Spleen (tissue), 7 donors: ENCODE results near the gene HOXC5.

Experiments used
- POLR2A ChIP-seq, 3 donors: fragments of 450-650 bp; IDR thresholded peaks; one replicate each; pipeline ENCODE4 v1.5.1; 2017; ENCODE audit warnings: antibody characterized with exemption in 3 of 3, mild to moderate bottlenecking in 1 of 3
- TF ChIP-seq, protein P1 (sequence below), 11 experiments: fragments of 200-600 bp in 7 of 11; fragments of 450-650 bp in 4 of 11; sonication (generic) in 4 of 11; IDR thresholded peaks in 8 of 11; conservative IDR thresholded peaks in 3 of 11; 1 replicate in 7 of 11; 2 replicates in 4 of 11; pipeline versions ENCODE4 v1.4.0 to v1.8.0; 2016 to 2021; ENCODE audit warnings: antibody characterized with exemption in 11 of 11, inconsistent platforms in 4 of 11, mild to moderate bottlenecking in 1 of 11
- donor health status: DM: no; HTN: no; CAD: no; lungs with moderate emphysema.
- donor health status: DM: no; HTN: no; CAD: no.
- donor health status: DM: no; HTN: no; CAD: no.

- TF ChIP-seq, protein P1, sequence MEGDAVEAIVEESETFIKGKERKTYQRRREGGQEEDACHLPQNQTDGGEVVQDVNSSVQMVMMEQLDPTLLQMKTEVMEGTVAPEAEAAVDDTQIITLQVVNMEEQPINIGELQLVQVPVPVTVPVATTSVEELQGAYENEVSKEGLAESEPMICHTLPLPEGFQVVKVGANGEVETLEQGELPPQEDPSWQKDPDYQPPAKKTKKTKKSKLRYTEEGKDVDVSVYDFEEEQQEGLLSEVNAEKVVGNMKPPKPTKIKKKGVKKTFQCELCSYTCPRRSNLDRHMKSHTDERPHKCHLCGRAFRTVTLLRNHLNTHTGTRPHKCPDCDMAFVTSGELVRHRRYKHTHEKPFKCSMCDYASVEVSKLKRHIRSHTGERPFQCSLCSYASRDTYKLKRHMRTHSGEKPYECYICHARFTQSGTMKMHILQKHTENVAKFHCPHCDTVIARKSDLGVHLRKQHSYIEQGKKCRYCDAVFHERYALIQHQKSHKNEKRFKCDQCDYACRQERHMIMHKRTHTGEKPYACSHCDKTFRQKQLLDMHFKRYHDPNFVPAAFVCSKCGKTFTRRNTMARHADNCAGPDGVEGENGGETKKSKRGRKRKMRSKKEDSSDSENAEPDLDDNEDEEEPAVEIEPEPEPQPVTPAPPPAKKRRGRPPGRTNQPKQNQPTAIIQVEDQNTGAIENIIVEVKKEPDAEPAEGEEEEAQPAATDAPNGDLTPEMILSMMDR (IDR thresholded peaks at IDR 0.05 in 8 of 11, conservative IDR thresholded peaks at IDR 0.05 in 3 of 11), result no peak
- TF ChIP-seq POLR2A (IDR thresholded peaks at IDR 0.05), result no peak
Observed at GRCh38 chr12:54054742-54055194, 21.9 kb downstream of the HOXC5 start.
